Mesenchymal stem cell (in vitro differentiated cells and primary cell): ENCODE data around the gene FAM156A. TPM values are rescaled to one million over a fixed set of nuclear protein-coding genes. Genes with fewer than 3 reads are reported as not detected.
"Not testable (repeated sequence)": the region's sequence is repeated elsewhere in the genome, so short reads cannot be mapped to it uniquely, and the experiment has no call there.

Experiments
- DNase-seq: peaks from one replicate; pipeline ENCODE4 v3.0.0-alpha.2; 2013
- H2AFZ ChIP-seq: one replicate; pipeline ENCODE4 v1.6.1; 2013; ENCODE audit warnings: low read depth, mild to moderate bottlenecking, control low read depth, inconsistent platforms, low read length, moderate library complexity
- H2AK5ac ChIP-seq: 2 replicates; pipeline ENCODE4 v1.6.1; 2013; ENCODE audit warnings: low read length, moderate library complexity, mild to moderate bottlenecking, inconsistent platforms; ENCODE audit not compliant: severe bottlenecking
- H2BK120ac ChIP-seq: one replicate; pipeline ENCODE4 v1.6.1; 2013; ENCODE audit warnings: low read depth, mild to moderate bottlenecking, inconsistent platforms, low read length, moderate library complexity
- H2BK12ac ChIP-seq, 2 experiments: one replicate each; pipeline ENCODE4 v1.6.1; 2013; ENCODE audit warnings: inconsistent platforms in 2 of 2, low read length in 2 of 2, mild to moderate bottlenecking in 2 of 2, moderate library complexity in 2 of 2, control low read depth in 1 of 2
- H2BK15ac ChIP-seq: one replicate; pipeline ENCODE4 v1.6.1; 2013; ENCODE audit warnings: mild to moderate bottlenecking, low read depth, inconsistent platforms; ENCODE audit not compliant: poor library complexity, severe bottlenecking
- H2BK5ac ChIP-seq: 2 replicates; pipeline ENCODE4 v1.6.1; 2013; ENCODE audit warnings: low read depth, mild to moderate bottlenecking, low read length, control low read depth, inconsistent platforms; ENCODE audit not compliant: poor library complexity, severe bottlenecking
- H3K14ac ChIP-seq, 2 experiments: one replicate each; pipeline ENCODE4 v1.6.1; 2013; ENCODE audit warnings: inconsistent platforms in 2 of 2, low read length in 2 of 2, control low read depth in 1 of 2, mild to moderate bottlenecking in 1 of 2, moderate library complexity in 1 of 2
- H3K18ac ChIP-seq, 2 experiments: one replicate each; pipeline ENCODE4 v1.6.1; 2013; ENCODE audit warnings: inconsistent platforms in 2 of 2, low read length in 2 of 2, control low read depth in 1 of 2, low read depth in 1 of 2, mild to moderate bottlenecking in 1 of 2
- H3K23ac ChIP-seq, 2 experiments: one replicate each; pipeline ENCODE4 v1.6.1; 2013; ENCODE audit warnings: inconsistent platforms in 2 of 2, low read length in 2 of 2, mild to moderate bottlenecking in 2 of 2, moderate library complexity in 2 of 2, control low read depth in 1 of 2
- H3K27ac ChIP-seq: 2 replicates; pipeline ENCODE4 v1.5.1; 2013; ENCODE audit warnings: mild to moderate bottlenecking, moderate library complexity, low read length, control low read depth, inconsistent platforms; ENCODE audit not compliant: poor library complexity, severe bottlenecking
- H3K27me3 ChIP-seq, 2 experiments: 2 replicates each; pipeline versions ENCODE4 v1.6.1 to v1.7.0; 2013; ENCODE audit warnings: low read length in 2 of 2, mild to moderate bottlenecking in 2 of 2, moderate library complexity in 2 of 2, control low read depth in 1 of 2, inconsistent platforms in 1 of 2; ENCODE audit not compliant: control insufficient read depth in 1 of 2, insufficient read depth in 1 of 2
- H3K36me3 ChIP-seq, 2 experiments: 2 replicates each; pipeline versions ENCODE4 v1.6.1 to v1.7.0; 2013; ENCODE audit warnings: low read length in 2 of 2, control low read depth in 1 of 2, inconsistent platforms in 1 of 2, low read depth in 1 of 2, mild to moderate bottlenecking in 1 of 2; ENCODE audit not compliant: insufficient read depth in 2 of 2, control insufficient read depth in 1 of 2
- H3K4ac ChIP-seq, 2 experiments: one replicate each; pipeline ENCODE4 v1.6.1; 2013; ENCODE audit warnings: inconsistent platforms in 2 of 2, low read length in 2 of 2, mild to moderate bottlenecking in 2 of 2, moderate library complexity in 2 of 2, control low read depth in 1 of 2, low read depth in 1 of 2
- H3K4me1 ChIP-seq: 2 replicates; pipeline ENCODE4 v1.6.1; 2013; ENCODE audit warnings: low read depth, low read length, control low read depth; ENCODE audit not compliant: control insufficient read depth, insufficient read depth
- H3K4me2 ChIP-seq: 2 replicates; pipeline ENCODE4 v1.6.1; 2013; ENCODE audit warnings: low read length, mild to moderate bottlenecking, inconsistent platforms; ENCODE audit not compliant: poor library complexity, severe bottlenecking
- H3K4me3 ChIP-seq, 2 experiments: 2 replicates each; pipeline versions ENCODE4 v1.5.1 to v1.7.0; 2013; ENCODE audit warnings: low read length in 2 of 2, mild to moderate bottlenecking in 2 of 2, control low read depth in 1 of 2, low read depth in 1 of 2; ENCODE audit not compliant: insufficient read depth in 1 of 2
- H3K79me1 ChIP-seq: replicated peaks from 2 replicates; pipeline ENCODE4 v1.6.1; 2013; ENCODE audit warnings: mild to moderate bottlenecking, control low read depth, low read length, inconsistent platforms; ENCODE audit not compliant: poor library complexity, severe bottlenecking
- H3K9ac ChIP-seq: 2 replicates; pipeline ENCODE4 v1.7.0; 2013; ENCODE audit warnings: mild to moderate bottlenecking, low read length, moderate library complexity
- H3K9me3 ChIP-seq: 2 replicates; pipeline ENCODE4 v1.7.0; 2013; ENCODE audit warnings: mild to moderate bottlenecking, low read length; ENCODE audit not compliant: control insufficient read depth
- H4K8ac ChIP-seq: one replicate; pipeline ENCODE4 v1.6.1; 2013; ENCODE audit warnings: inconsistent platforms, mild to moderate bottlenecking, low read length, moderate library complexity
- H4K91ac ChIP-seq: one replicate; pipeline ENCODE4 v1.6.1; 2013; ENCODE audit warnings: mild to moderate bottlenecking, low read length, inconsistent platforms
- WGBS: methylation state at CpG from one replicate; pipeline ENCODE4 v1.1.7; 2013; ENCODE audit warnings: mixed read lengths; 5-methylcytosine and 5-hydroxymethylcytosine counted together
- polyA plus RNA-seq, 2 experiments: library from polyadenylated mRNA; stranded (reverse); fragments of 200-250 nt; gene quantifications; one replicate each; pipeline ENCODE4 v1.2.3, GENCODE V29; 2013

Gene FAM156A
- polyA plus RNA-seq (2013, experiment 1 of 2) = 15.8 TPM
- 12.3 TPM for polyA plus RNA-seq (2013, experiment 2 of 2)

GRCh38 chrX:52958113-52958959 is at the start of gene FAM156A:
Gene FAM156A, minus strand, starts transcription at chrX:52958518. Its CDS starts 9,930 bp downstream, at chrX:52948588.
- H3K4me2 ChIP-seq, H4K91ac ChIP-seq, H2BK15ac ChIP-seq, H2BK5ac ChIP-seq, H3K18ac ChIP-seq, H3K4ac ChIP-seq, H2BK120ac ChIP-seq, H2AK5ac ChIP-seq, H3K23ac ChIP-seq, H3K4me1 ChIP-seq, DNase-seq, H3K9ac ChIP-seq, H3K14ac ChIP-seq, H3K4me3 ChIP-seq, H3K27ac ChIP-seq, H2BK12ac ChIP-seq, H3K36me3 ChIP-seq, H3K9me3 ChIP-seq, H2AFZ ChIP-seq, H4K8ac ChIP-seq, H3K27me3 ChIP-seq, H3K79me1 ChIP-seq: not testable (repeated sequence)
- no CpG with 5 or more reads among the region's 91 CpGs for WGBS

- no peak overlapping the region for H4K91ac ChIP-seq
- H2AFZ ChIP-seq = no peak overlapping the region
- H2BK5ac ChIP-seq = no peak overlapping the region
- DNase-seq = no peak
- H3K9me3 ChIP-seq = peaks cover 19% of the 10 kb centered on the region
- peaks cover 0 to 71% of the 10 kb centered on the region in 2 experiments for H3K27me3 ChIP-seq
- H3K79me1 ChIP-seq = no peaks in the 10 kb centered on the region
- H3K4me1 ChIP-seq = no peaks in the 10 kb centered on the region
- H3K4me3 ChIP-seq = no peak overlapping the region
- no peak overlapping the region for H3K4me2 ChIP-seq
- 50% methylated on average over 3 of the region's 3 CpGs for WGBS
- no peak overlapping the region for H2AK5ac ChIP-seq
- H2BK120ac ChIP-seq = no peak overlapping the region
- no peak overlapping the region for H3K14ac ChIP-seq
- no peak overlapping the region for H2BK12ac ChIP-seq
- no peak overlapping the region for H3K27ac ChIP-seq
- H4K8ac ChIP-seq = no peak overlapping the region
- H3K4ac ChIP-seq = no peak overlapping the region
- H3K36me3 ChIP-seq = no peaks in the 10 kb centered on the region
- no peak overlapping the region for H3K18ac ChIP-seq
- no peak overlapping the region for H3K23ac ChIP-seq
- H2BK15ac ChIP-seq = no peak overlapping the region
- H3K9ac ChIP-seq = no peak overlapping the region
Observed at GRCh38 chrX:53005327-53005726, 47.0 kb upstream of the FAM156A start.

- no peak overlapping the region for H3K14ac ChIP-seq
- H3K4ac ChIP-seq = no peak overlapping the region
- H4K91ac ChIP-seq = no peak overlapping the region
- H2BK5ac ChIP-seq = peak overlapping the region; percentile 8
- no peak overlapping the region for H2BK15ac ChIP-seq
- no peaks in the 10 kb centered on the region for H3K79me1 ChIP-seq
- H2BK120ac ChIP-seq = no peak overlapping the region
- no peak for DNase-seq
- no peaks in the 10 kb centered on the region for H3K36me3 ChIP-seq
- H3K9ac ChIP-seq = no peak overlapping the region
- peaks cover 0 to 76% of the 10 kb centered on the region in 2 experiments for H3K27me3 ChIP-seq
- H3K9me3 ChIP-seq = peaks cover 19% of the 10 kb centered on the region
- H3K18ac ChIP-seq = no peak overlapping the region
- no peak overlapping the region for H3K4me2 ChIP-seq
- no peak overlapping the region for H3K27ac ChIP-seq
- no peak overlapping the region for H4K8ac ChIP-seq
- WGBS = 54% methylated on average over 3 of the region's 4 CpGs
- no peak overlapping the region for H3K23ac ChIP-seq
- no peak overlapping the region for H2AK5ac ChIP-seq
- H3K4me3 ChIP-seq = no peak overlapping the region
- H2AFZ ChIP-seq = no peak overlapping the region
- H3K4me1 ChIP-seq = no peaks in the 10 kb centered on the region
- no peak overlapping the region for H2BK12ac ChIP-seq
Observed at GRCh38 chrX:53004811-53005210, 46.5 kb upstream of the FAM156A start.

GRCh38 chrX:53004038-53004437 is 45.7 kb upstream of the FAM156A start:
- Histone ChIP-seq H2AFZ (no peak overlapping the region), H2BK15ac (no peak overlapping the region), H3K4ac (no peak overlapping the region), H2BK5ac (no peak overlapping the region), H3K27me3 (peaks cover 0 to 81% of the 10 kb centered on the region in 2 experiments), H3K4me1 (no peaks in the 10 kb centered on the region), H2AK5ac (no peak overlapping the region), H3K4me3 (no peak overlapping the region), H3K9ac (no peak overlapping the region), H4K8ac (no peak overlapping the region), H3K79me1 (no peaks in the 10 kb centered on the region), H2BK120ac (no peak overlapping the region), H3K27ac (no peak overlapping the region), H4K91ac (no peak overlapping the region), H2BK12ac (no peak overlapping the region), H3K18ac (no peak overlapping the region), H3K23ac (no peak overlapping the region), H3K4me2 (no peak overlapping the region), H3K14ac (no peak overlapping the region), H3K36me3 (no peaks in the 10 kb centered on the region), H3K9me3 (peaks cover 16% of the 10 kb centered on the region)
- no peak for DNase-seq
- WGBS = 86% methylated on average over 4 of the region's 4 CpGs
